B cell (primary cell): ENCODE results near the gene FOXS1. TPM values are rescaled to one million over a fixed set of nuclear protein-coding genes. Genes with fewer than 3 reads are reported as not detected.

Experiments
- ATAC-seq: fragments of 200-7000 bp; cut with Tn5 transposase; one replicate; pipeline ENCODE4 v1.10.0; 2021; ENCODE audit warnings: low read depth, mild to moderate bottlenecking, moderate number of reproducible peaks, moderate library complexity
- CTCF ChIA-PET: fragments of 350-600 bp; sonication (Branson Sonifier 250); formaldehyde crosslinking; loops from one replicate; lab custom pipeline; 2021; ENCODE audit warnings: antibody characterized with exemption, inconsistent platforms; lab: Charles Lee
- POLR2A ChIA-PET: fragments of 350-600 bp; sonication (Branson Sonifier 250); formaldehyde crosslinking; loops from one replicate; lab custom pipeline; 2021; ENCODE audit warnings: antibody characterized with exemption; lab: Charles Lee
- DNase-seq: peaks from one replicate; pipeline ENCODE4 v3.0.0; 2013
- H2AFZ ChIP-seq: 2 replicates; pipeline ENCODE4 v1.6.1; 2012; ENCODE audit warnings: mild to moderate bottlenecking, low read depth, low read length; ENCODE audit not compliant: insufficient read depth, poor library complexity, severe bottlenecking
- H3K27ac ChIP-seq, 2 donors: 1 replicate in 1 of 2; 2 replicates in 1 of 2; pipeline ENCODE4 v1.5.1; 2012 to 2013; ENCODE audit warnings: low read length in 2 of 2, mild to moderate bottlenecking in 2 of 2, moderate library complexity in 1 of 2
- H3K27me3 ChIP-seq, 4 experiments: fragments of 200-600 bp in 1 of 4; sonication (generic) in 1 of 4; replicated peaks in 1 of 4; 1 replicate in 2 of 4; 2 replicates in 2 of 4; pipeline versions ENCODE4 v1.6.1 to v1.7.0; 2013 to 2016; ENCODE audit warnings: low read length in 3 of 4, mild to moderate bottlenecking in 2 of 4, mixed read lengths in 1 of 4, moderate library complexity in 1 of 4; ENCODE audit not compliant: insufficient read depth in 4 of 4, control insufficient read depth in 3 of 4; ENCODE audit errors: control extremely low read depth in 1 of 4
- H3K36me3 ChIP-seq, 2 experiments: replicated peaks in 1 of 2; 1 replicate in 1 of 2; 2 replicates in 1 of 2; pipeline versions ENCODE4 v1.6.1 to v1.7.1; 2013; ENCODE audit warnings: low read length in 1 of 2; ENCODE audit not compliant: insufficient read depth in 2 of 2, control insufficient read depth in 1 of 2; ENCODE audit errors: control extremely low read depth in 1 of 2, extremely low read depth in 1 of 2
- H3K4me1 ChIP-seq, 2 donors: fragments of 200-600 bp in 1 of 2; sonication (generic) in 1 of 2; 1 replicate in 1 of 2; 2 replicates in 1 of 2; pipeline versions ENCODE4 v1.5.1 to v1.6.1; 2013 to 2017; ENCODE audit warnings: low read length in 2 of 2; ENCODE audit not compliant: control insufficient read depth in 2 of 2, insufficient read depth in 2 of 2
- H3K4me2 ChIP-seq: replicated peaks from 2 replicates; pipeline ENCODE3; 2012; ENCODE audit warnings: mild to moderate bottlenecking, low read depth, low read length; ENCODE audit not compliant: poor library complexity, severe bottlenecking
- H3K4me3 ChIP-seq, 5 experiments: fragments of 200-600 bp in 1 of 5; sonication (generic) in 1 of 5; 1 replicate in 3 of 5; 2 replicates in 2 of 5; pipeline versions ENCODE4 v1.5.1 to v1.7.0; 2011 to 2016; ENCODE audit warnings: low read length in 4 of 5, mild to moderate bottlenecking in 4 of 5, low read depth in 2 of 5, control low read depth in 1 of 5, moderate library complexity in 1 of 5; ENCODE audit not compliant: insufficient read depth in 1 of 5; ENCODE audit errors: control extremely low read depth in 1 of 5, extremely low read depth in 1 of 5
- H3K79me2 ChIP-seq: fragments of 200-600 bp; sonication (generic); one replicate; pipeline ENCODE4 v1.6.0; 2016; ENCODE audit warnings: low read length; ENCODE audit not compliant: control insufficient read depth, insufficient read depth
- H3K9ac ChIP-seq: fragments of 200-600 bp; sonication (generic); 2 replicates; pipeline ENCODE4 v1.6.1; 2017; ENCODE audit warnings: mild to moderate bottlenecking, low read length, moderate library complexity
- H3K9me3 ChIP-seq, 3 donors: one replicate each; pipeline versions ENCODE4 v1.6.1 to v1.7.1; 2013; ENCODE audit warnings: low read length in 2 of 3; ENCODE audit not compliant: control insufficient read depth in 2 of 3, insufficient read depth in 1 of 3; ENCODE audit errors: control extremely low read depth in 1 of 3
- H4K20me1 ChIP-seq: 2 replicates; pipeline ENCODE4 v1.6.0; 2012; ENCODE audit warnings: mild to moderate bottlenecking, low read length; ENCODE audit not compliant: insufficient read depth, control insufficient read depth, poor library complexity, severe bottlenecking
- H3K27ac Mint-ChIP-seq: one replicate; pipeline ENCODE4 v1.8.0; 2021; ENCODE audit warnings: mixed read lengths
- H3K27me3 Mint-ChIP-seq: one replicate; pipeline ENCODE4 v1.8.0; 2021; ENCODE audit warnings: mixed read lengths
- H3K4me1 Mint-ChIP-seq: one replicate; pipeline ENCODE4 v1.8.0; 2021; ENCODE audit warnings: mixed read lengths
- H3K4me3 Mint-ChIP-seq: one replicate; pipeline ENCODE4 v1.8.0; 2021; ENCODE audit warnings: mixed read lengths
- H3K9me3 Mint-ChIP-seq: one replicate; pipeline ENCODE4 v1.8.0; 2022; ENCODE audit warnings: mixed read lengths; ENCODE audit not compliant: insufficient read depth
- CTCF ChIP-seq: fragments of 200-600 bp; IDR thresholded peaks from one replicate; pipeline ENCODE4 v1.8.0; 2022; ENCODE audit warnings: antibody characterized with exemption, mild to moderate bottlenecking
- EZH2 ChIP-seq: IDR thresholded peaks from 2 replicates; pipeline ENCODE4 v1.6.1; 2012; ENCODE audit warnings: borderline replicate concordance, low read depth, mild to moderate bottlenecking, moderate library complexity, low read length; ENCODE audit not compliant: insufficient read depth, poor library complexity, severe bottlenecking
- WGBS: methylation state at CpG from one replicate; pipeline ENCODE4 v1.1.5; 2013; ENCODE audit warnings: missing lambda C conversion rate; ENCODE audit not compliant: insufficient coverage; 5-methylcytosine and 5-hydroxymethylcytosine counted together
- intact Hi-C: fragments of 100-400 bp; cut with micrococcal nuclease; formaldehyde crosslinking; loops from one replicate; pipeline ENCODE4 v1.10.0; 2022
- polyA plus RNA-seq: library from polyadenylated mRNA; depleted of rRNA; stranded (reverse); fragments of >200 nt; gene quantifications from 2 replicates; pipeline ENCODE4 v1.2.3, GENCODE V29; 2012
- small RNA-seq: library from RNA; depleted of rRNA; stranded (forward); fragments of <200 nt; gene quantifications from one replicate; pipeline ENCODE3, GENCODE V24; 2012; ENCODE audit warnings: low replicate concordance, low read depth; ENCODE audit not compliant: insufficient read length
- total RNA-seq, 2 donors: library from RNA; stranded (reverse); fragments of 120-200 nt in 1 of 2; gene quantifications; 1 replicate in 1 of 2; 2 replicates in 1 of 2; pipeline versions ENCODE4 v1.2.3 to v1.2.4, GENCODE V29; 2013 to 2022

Gene FOXS1
- total and polyA plus RNA-seq, 2 donors (not counting 1 experiment from before 2014, with no cell fraction given), result not detected

GRCh38 chr20:31797364-31797763 is 48.0 kb downstream of the FOXS1 start:
- Mint-ChIP-seq H3K27me3 (no peaks in the 10 kb centered on the region), H3K27ac (no peak overlapping the region), H3K4me1 (no peaks in the 10 kb centered on the region), H3K9me3 (no peaks in the 10 kb centered on the region), H3K4me3 (no peak overlapping the region)
- no peak overlapping the region for H3K4me2 ChIP-seq
- H3K36me3 ChIP-seq, result peaks cover 0 to 2% of the 10 kb centered on the region in 2 experiments
- ChIA-PET CTCF (no interaction called here), POLR2A (no interaction called here)
- DNase-seq, result no peak
- H4K20me1 ChIP-seq, result no peaks in the 10 kb centered on the region
- intact Hi-C loops, result no loop called here
- no peaks in the 10 kb centered on the region for H3K4me1 ChIP-seq
- no peak for ATAC-seq
- no peaks in the 10 kb centered on the region for H3K9me3 ChIP-seq
- H2AFZ ChIP-seq, result no peak overlapping the region
- TF ChIP-seq EZH2 (no peak), CTCF (no peak)
- H3K79me2 ChIP-seq, result no peaks in the 10 kb centered on the region
- 100% methylated on average over 1 of the region's 3 CpGs for WGBS
- H3K9ac ChIP-seq, result no peak overlapping the region
- H3K4me3 ChIP-seq, result no peak overlapping the region
- no peak overlapping the region for H3K27ac ChIP-seq
- no peaks in the 10 kb centered on the region for H3K27me3 ChIP-seq

Small RNA genes within 50 kb of the gene (small RNA-seq; reads per million reads assigned to genes)
- gene AL160175.1, result not detected

Other genes with a start within 250 kb of the FOXS1 start
- 3.4 and 4.4 TPM in 2 replicates for gene ID1, start 240.3 kb downstream of the FOXS1 start, total RNA-seq
- gene ID1, start 240.3 kb downstream of the FOXS1 start, polyA plus RNA-seq, result 17.8 and 68.2 TPM in 2 replicates
- not detected in 2 replicates for gene COX4I2, start 207.7 kb downstream of the FOXS1 start, total RNA-seq
- gene COX4I2, start 207.7 kb downstream of the FOXS1 start, polyA plus RNA-seq, result not detected in 2 replicates
- gene BCL2L1, start 122.7 kb downstream of the FOXS1 start, total RNA-seq, result 27.6 and 33.0 TPM in 2 replicates
- 9.5 and 10.1 TPM in 2 replicates for gene BCL2L1, start 122.7 kb downstream of the FOXS1 start, polyA plus RNA-seq
- gene TPX2, start 106.3 kb downstream of the FOXS1 start, total RNA-seq, result 0.30 and 0.41 TPM in 2 replicates
- 0.27 and 0.31 TPM in 2 replicates for gene TPX2, start 106.3 kb downstream of the FOXS1 start, polyA plus RNA-seq
- not detected in 2 replicates for gene MYLK2, start 26.2 kb downstream of the FOXS1 start, total RNA-seq
- gene MYLK2, start 26.2 kb downstream of the FOXS1 start, polyA plus RNA-seq, result not detected in 2 replicates
- gene DUSP15, start 24.9 kb upstream of the FOXS1 start, total RNA-seq, result 1.8 and 3.3 TPM in 2 replicates
- gene DUSP15, start 24.9 kb upstream of the FOXS1 start, polyA plus RNA-seq, result 0.78 and 1.2 TPM in 2 replicates
- 0.74 and 1.2 TPM in 2 replicates for gene TTLL9, start 25.0 kb upstream of the FOXS1 start, total RNA-seq
- gene TTLL9, start 25.0 kb upstream of the FOXS1 start, polyA plus RNA-seq, result 0.76 and 1.1 TPM in 2 replicates
- 10.9 and 12.7 TPM in 2 replicates for gene PDRG1, start 106.4 kb upstream of the FOXS1 start, total RNA-seq
- gene PDRG1, start 106.4 kb upstream of the FOXS1 start, polyA plus RNA-seq, result 18.6 and 25.9 TPM in 2 replicates
- 0.05 and 0.10 TPM in 2 replicates for gene XKR7, start 122.5 kb upstream of the FOXS1 start, total RNA-seq
- 0.09 and 0.12 TPM in 2 replicates for gene XKR7, start 122.5 kb upstream of the FOXS1 start, polyA plus RNA-seq
- not detected in 2 replicates for gene CCM2L, start 164.8 kb upstream of the FOXS1 start, total RNA-seq
- gene CCM2L, start 164.8 kb upstream of the FOXS1 start, polyA plus RNA-seq, result not detected in 2 replicates
- gene HCK, start 206.6 kb upstream of the FOXS1 start, total RNA-seq, result 48.1 and 48.6 TPM in 2 replicates
- 23.4 and 33.3 TPM in 2 replicates for gene HCK, start 206.6 kb upstream of the FOXS1 start, polyA plus RNA-seq